ENCODE measurements around the gene LAMC2. TPM values are rescaled to one million over a fixed set of nuclear protein-coding genes. Genes with fewer than 3 reads are reported as not detected.

The LAMC2 gene
- total and polyA plus RNA-seq, 4 experiments from 2014 or later = not detected

- intact Hi-C loops (cut with micrococcal nuclease) = no loop called here
- DNase-seq = no peak
These were observed 57.3 kb downstream of the LAMC2 start for GRCh38 chr1:183243161-183244050.

GRCh38 chr1:183244466-183244865 is 58.4 kb downstream of the LAMC2 start:
- Histone ChIP-seq H3K36me3 (ENCODE audit: insufficient read depth, low read length) (no peaks in the 10 kb centered on the region), H3K27me3 (ENCODE audit: insufficient read depth, low read length) (no peaks in the 10 kb centered on the region), H3K27ac (ENCODE audit: low read depth, low read length) (no peak overlapping the region), H3K9me3 (ENCODE audit: control insufficient read depth in 1 of 2, low read length in 2 of 2) (no peaks in the 10 kb centered on the region), H3K4me1 (ENCODE audit: insufficient read depth, low read length) (no peaks in the 10 kb centered on the region), H3K4me3 (ENCODE audit: low read length in 2 of 2) (no peak overlapping the region)
- no peak overlapping the region for H3K4me3 Mint-ChIP-seq
- ChIA-PET POLR2A (ENCODE audit: partially characterized antibody) (no interaction called here), CTCF (ENCODE audit: partially characterized antibody) (no interaction called here)
- H3K27ac Mint-ChIP-seq = no peak overlapping the region
- intact Hi-C loops (cut with micrococcal nuclease) = no loop called here
- H3K4me1 Mint-ChIP-seq = no peaks in the 10 kb centered on the region
- H3K36me3 Mint-ChIP-seq = no peaks in the 10 kb centered on the region
- DNase-seq = no peak
- peaks cover 0 to 2% (median 0%) of the 10 kb centered on the region in 8 donors for H3K9me3 Mint-ChIP-seq
- peaks cover 7 to 12% of the 10 kb centered on the region in 2 donors for H3K27me3 Mint-ChIP-seq

More at GRCh38 chr1:183243161-183244050, 57.3 kb downstream of the LAMC2 start:
- no peaks in the 10 kb centered on the region for H3K9me3 ChIP-seq (ENCODE audit: control insufficient read depth in 1 of 2, low read length in 2 of 2)
- H3K4me3 Mint-ChIP-seq = no peak overlapping the region
- no peaks in the 10 kb centered on the region for H3K27me3 ChIP-seq (ENCODE audit: insufficient read depth, low read length)
- no peak overlapping the region for H3K27ac ChIP-seq (ENCODE audit: low read depth, low read length)
- H3K4me1 ChIP-seq (ENCODE audit: insufficient read depth, low read length) = no peaks in the 10 kb centered on the region
- ChIA-PET POLR2A (ENCODE audit: partially characterized antibody) (no interaction called here), CTCF (ENCODE audit: partially characterized antibody) (interaction anchor here (0.6 to 1.0 kb wide), 2 partner anchors 12 to 18 kb away, joined by 3 to 4 read pairs; no protein-coding TSS in a partner anchor)
- peaks cover 0 to 2% (median 0%) of the 10 kb centered on the region in 8 donors for H3K9me3 Mint-ChIP-seq
- H3K36me3 Mint-ChIP-seq = no peaks in the 10 kb centered on the region
- H3K4me3 ChIP-seq (ENCODE audit: low read length in 2 of 2) = no peak overlapping the region
- H3K36me3 ChIP-seq (ENCODE audit: insufficient read depth, low read length) = no peaks in the 10 kb centered on the region
- no peak overlapping the region for H3K27ac Mint-ChIP-seq
- peaks cover 7 to 10% of the 10 kb centered on the region in 2 donors for H3K27me3 Mint-ChIP-seq
- H3K4me1 Mint-ChIP-seq = no peaks in the 10 kb centered on the region

- no peaks in the 10 kb centered on the region for H3K9me3 ChIP-seq (ENCODE audit: control insufficient read depth in 1 of 2, low read length in 2 of 2)
- no peaks in the 10 kb centered on the region for H3K36me3 ChIP-seq (ENCODE audit: insufficient read depth, low read length)
- ChIA-PET CTCF (ENCODE audit: partially characterized antibody) (no interaction called here), POLR2A (ENCODE audit: partially characterized antibody) (no interaction called here)
- peaks cover 12% of the 10 kb centered on the region in 2 donors for H3K27me3 Mint-ChIP-seq
- H3K9me3 Mint-ChIP-seq = peaks cover 0 to 2% (median 0%) of the 10 kb centered on the region in 8 donors
- H3K4me1 Mint-ChIP-seq = no peaks in the 10 kb centered on the region
- no peak for DNase-seq
- H3K4me3 Mint-ChIP-seq = no peak overlapping the region
- no peaks in the 10 kb centered on the region for H3K27me3 ChIP-seq (ENCODE audit: insufficient read depth, low read length)
- no peaks in the 10 kb centered on the region for H3K36me3 Mint-ChIP-seq
- intact Hi-C loops (cut with micrococcal nuclease) = no loop called here
- H3K27ac ChIP-seq (ENCODE audit: low read depth, low read length) = no peak overlapping the region
- H3K27ac Mint-ChIP-seq = no peak overlapping the region
- no peaks in the 10 kb centered on the region for H3K4me1 ChIP-seq (ENCODE audit: insufficient read depth, low read length)
- no peak overlapping the region for H3K4me3 ChIP-seq (ENCODE audit: low read length in 2 of 2)
These were observed 59.3 kb downstream of the LAMC2 start for GRCh38 chr1:183245357-183245756.

GRCh38 chr1:183246436-183246835 is 60.4 kb downstream of the LAMC2 start:
- no peaks in the 10 kb centered on the region for H3K4me1 ChIP-seq (ENCODE audit: insufficient read depth, low read length)
- ChIA-PET CTCF (ENCODE audit: partially characterized antibody) (no interaction called here), POLR2A (ENCODE audit: partially characterized antibody) (no interaction called here)
- H3K4me1 Mint-ChIP-seq = no peaks in the 10 kb centered on the region
- H3K27me3 Mint-ChIP-seq = peaks cover 8 to 15% of the 10 kb centered on the region in 2 donors
- H3K36me3 Mint-ChIP-seq = no peaks in the 10 kb centered on the region
- H3K36me3 ChIP-seq (ENCODE audit: insufficient read depth, low read length) = no peaks in the 10 kb centered on the region
- H3K27ac Mint-ChIP-seq = no peak overlapping the region
- no peak overlapping the region for H3K4me3 ChIP-seq (ENCODE audit: low read length in 2 of 2)
- intact Hi-C loops (cut with micrococcal nuclease) = no loop called here
- H3K27me3 ChIP-seq (ENCODE audit: insufficient read depth, low read length) = no peaks in the 10 kb centered on the region
- H3K9me3 Mint-ChIP-seq = peaks cover 0 to 2% (median 0%) of the 10 kb centered on the region in 8 donors
- H3K27ac ChIP-seq (ENCODE audit: low read depth, low read length) = no peak overlapping the region
- no peaks in the 10 kb centered on the region for H3K9me3 ChIP-seq (ENCODE audit: control insufficient read depth in 1 of 2, low read length in 2 of 2)
- DNase-seq = no peak
- H3K4me3 Mint-ChIP-seq = no peak overlapping the region

GRCh38 chr1:183247066-183247465 is 61.0 kb downstream of the LAMC2 start:
- no peaks in the 10 kb centered on the region for H3K9me3 ChIP-seq (ENCODE audit: control insufficient read depth in 1 of 2, low read length in 2 of 2)
- Mint-ChIP-seq H3K36me3 (no peaks in the 10 kb centered on the region), H3K4me1 (no peaks in the 10 kb centered on the region), H3K9me3 (peaks cover 0 to 2% (median 0%) of the 10 kb centered on the region in 8 donors), H3K27ac (no peak overlapping the region), H3K27me3 (peaks cover 11 to 15% of the 10 kb centered on the region in 2 donors), H3K4me3 (no peak overlapping the region)
- intact Hi-C loops (cut with micrococcal nuclease) = no loop called here
- H3K27me3 ChIP-seq (ENCODE audit: insufficient read depth, low read length) = no peaks in the 10 kb centered on the region
- no peak overlapping the region for H3K27ac ChIP-seq (ENCODE audit: low read depth, low read length)
- H3K36me3 ChIP-seq (ENCODE audit: insufficient read depth, low read length) = no peaks in the 10 kb centered on the region
- CTCF ChIA-PET (ENCODE audit: partially characterized antibody) = no interaction called here
- no peaks in the 10 kb centered on the region for H3K4me1 ChIP-seq (ENCODE audit: insufficient read depth, low read length)
- no peak for DNase-seq
- no peak overlapping the region for H3K4me3 ChIP-seq (ENCODE audit: low read length in 2 of 2)
- POLR2A ChIA-PET (ENCODE audit: partially characterized antibody) = no interaction called here

GRCh38 chr1:183247484-183247883 is 61.4 kb downstream of the LAMC2 start:
- no peak for DNase-seq
- no peaks in the 10 kb centered on the region for H3K36me3 ChIP-seq (ENCODE audit: insufficient read depth, low read length)
- no peaks in the 10 kb centered on the region for H3K36me3 Mint-ChIP-seq
- intact Hi-C loops (cut with micrococcal nuclease) = no loop called here
- H3K4me3 ChIP-seq (ENCODE audit: low read length in 2 of 2) = no peak overlapping the region
- H3K27me3 Mint-ChIP-seq = peaks cover 11 to 15% of the 10 kb centered on the region in 2 donors
- H3K4me1 Mint-ChIP-seq = no peaks in the 10 kb centered on the region
- H3K27ac ChIP-seq (ENCODE audit: low read depth, low read length) = no peak overlapping the region
- no peaks in the 10 kb centered on the region for H3K27me3 ChIP-seq (ENCODE audit: insufficient read depth, low read length)
- no peaks in the 10 kb centered on the region for H3K4me1 ChIP-seq (ENCODE audit: insufficient read depth, low read length)
- ChIA-PET CTCF (ENCODE audit: partially characterized antibody) (no interaction called here), POLR2A (ENCODE audit: partially characterized antibody) (no interaction called here)
- H3K9me3 Mint-ChIP-seq = peaks cover 0 to 2% (median 0%) of the 10 kb centered on the region in 8 donors
- H3K9me3 ChIP-seq (ENCODE audit: control insufficient read depth in 1 of 2, low read length in 2 of 2) = no peaks in the 10 kb centered on the region
- no peak overlapping the region for H3K4me3 Mint-ChIP-seq
- no peak overlapping the region for H3K27ac Mint-ChIP-seq

- no peak overlapping the region for H3K4me3 Mint-ChIP-seq
- Histone ChIP-seq H3K4me1 (ENCODE audit: insufficient read depth, low read length) (no peaks in the 10 kb centered on the region), H3K4me3 (ENCODE audit: low read length in 2 of 2) (no peak overlapping the region), H3K9me3 (ENCODE audit: control insufficient read depth in 1 of 2, low read length in 2 of 2) (no peaks in the 10 kb centered on the region), H3K27me3 (ENCODE audit: insufficient read depth, low read length) (no peaks in the 10 kb centered on the region), H3K36me3 (ENCODE audit: insufficient read depth, low read length) (no peaks in the 10 kb centered on the region), H3K27ac (ENCODE audit: low read depth, low read length) (no peak overlapping the region)
- ChIA-PET POLR2A (ENCODE audit: partially characterized antibody) (no interaction called here), CTCF (ENCODE audit: partially characterized antibody) (no interaction called here)
- H3K27ac Mint-ChIP-seq = no peak overlapping the region
- H3K27me3 Mint-ChIP-seq = peaks cover 11 to 15% of the 10 kb centered on the region in 2 donors
- no peaks in the 10 kb centered on the region for H3K36me3 Mint-ChIP-seq
- intact Hi-C loops (cut with micrococcal nuclease) = no loop called here
- no peaks in the 10 kb centered on the region for H3K4me1 Mint-ChIP-seq
- H3K9me3 Mint-ChIP-seq = peaks cover 0 to 2% (median 0%) of the 10 kb centered on the region in 8 donors
- no peak for DNase-seq
These were observed 61.9 kb downstream of the LAMC2 start for GRCh38 chr1:183247931-183248330.

Data from CD4-positive, alpha-beta memory T cell (primary cell).